SK-N-SH (cell line): ENCODE results near the gene GLIPR1L2. TPM values are rescaled to one million over a fixed set of nuclear protein-coding genes. Genes with fewer than 3 reads are reported as not detected.
A peak's percentile ranks its signal among the peaks of the same experiment; 100 is the strongest.
"Not testable (repeated sequence)": the region's sequence is repeated elsewhere in the genome, so short reads cannot be mapped to it uniquely, and the experiment has no call there.

Source experiments
- CTCF ChIA-PET: fragments of 300-600, 350-600 bp; formaldehyde crosslinking; extraction: SDS; loops from one replicate; lab custom pipeline; 2021; lab: Yijun Ruan, JAX
- POLR2A ChIA-PET: fragments of 350-600 bp; sonication (Branson Sonifier 250); formaldehyde crosslinking; extraction: SDS; loops from one replicate; lab custom pipeline; 2020; ENCODE audit warnings: antibody characterized with exemption, inconsistent platforms; lab: Yijun Ruan, JAX
- DNase-seq: peaks from one replicate; pipeline ENCODE4 v3.0.0; 2012
- H2AFZ ChIP-seq: fragments of 200-600 bp; sonication (generic); 2 replicates; pipeline ENCODE4 v1.8.1; 2016; ENCODE audit warnings: antibody characterized with exemption, mild to moderate bottlenecking, low read depth
- H3F3A ChIP-seq: fragments of 200-600 bp; sonication (generic); replicated peaks from 2 replicates; pipeline ENCODE3; 2016; ENCODE audit warnings: antibody characterized with exemption, mild to moderate bottlenecking; ENCODE audit not compliant: insufficient read depth
- H3K27ac ChIP-seq, 2 experiments: fragments of 200-500 bp in 1 of 2; fragments of 200-600 bp in 1 of 2; sonication (Bioruptor generic) in 1 of 2; sonication (generic), shearing (Covaris generic) in 1 of 2; 2 replicates each; pipeline versions ENCODE4 v1.5.1 to v1.6.1; 2014 to 2016; ENCODE audit warnings: low read depth in 2 of 2, inconsistent platforms in 1 of 2, low read length in 1 of 2, mild to moderate bottlenecking in 1 of 2, mixed read lengths in 1 of 2
- H3K27me3 ChIP-seq: fragments of 200-600 bp; sonication (generic), shearing (Covaris generic); 2 replicates; pipeline ENCODE4 v1.6.1; 2016; ENCODE audit warnings: mixed run types; ENCODE audit not compliant: insufficient read depth
- H3K36me3 ChIP-seq, 2 experiments: fragments of 200-500 bp in 1 of 2; fragments of 200-600 bp in 1 of 2; sonication (Bioruptor generic) in 1 of 2; sonication (generic) in 1 of 2; replicated peaks in 1 of 2; 2 replicates each; pipeline versions ENCODE3 to v1.5.1; 2014 to 2016; ENCODE audit warnings: low read length in 1 of 2, mild to moderate bottlenecking in 1 of 2; ENCODE audit not compliant: insufficient read depth in 2 of 2, control insufficient read depth in 1 of 2
- H3K4me1 ChIP-seq, 2 experiments: fragments of 200-500 bp in 1 of 2; fragments of 200-600 bp in 1 of 2; sonication (Bioruptor generic) in 1 of 2; sonication (generic), shearing (Covaris generic) in 1 of 2; 2 replicates each; pipeline versions ENCODE4 v1.5.1 to v1.6.1; 2014 to 2016; ENCODE audit warnings: low read depth in 1 of 2, low read length in 1 of 2, mixed run types in 1 of 2; ENCODE audit not compliant: insufficient read depth in 2 of 2, control insufficient read depth in 1 of 2
- H3K4me2 ChIP-seq: fragments of 200-600 bp; sonication (generic), shearing (Covaris generic); 2 replicates; pipeline ENCODE4 v1.6.1; 2017; ENCODE audit warnings: mixed run types
- H3K4me3 ChIP-seq, 2 experiments: fragments of 200-500 bp in 1 of 2; fragments of 200-600 bp in 1 of 2; sonication (Bioruptor generic) in 1 of 2; sonication (generic), shearing (Covaris generic) in 1 of 2; 2 replicates each; pipeline versions ENCODE4 v1.5.1 to v1.8.1; 2014 to 2016; ENCODE audit warnings: low read depth in 2 of 2, inconsistent platforms in 1 of 2, low read length in 1 of 2, mild to moderate bottlenecking in 1 of 2, mixed read lengths in 1 of 2, moderate library complexity in 1 of 2
- H3K79me2 ChIP-seq: fragments of 200-600 bp; sonication (generic); 2 replicates; pipeline ENCODE4 v1.8.1; 2017; ENCODE audit warnings: mild to moderate bottlenecking; ENCODE audit not compliant: insufficient read depth
- H3K9ac ChIP-seq: fragments of 200-600 bp; sonication (generic); 2 replicates; pipeline ENCODE4 v1.6.1; 2017; ENCODE audit warnings: mixed run types
- H3K9me2 ChIP-seq: fragments of 200-600 bp; sonication (generic); 2 replicates; pipeline ENCODE4 v1.6.1; 2017; ENCODE audit warnings: mixed run types
- H3K9me3 ChIP-seq: fragments of 200-600 bp; sonication (generic); 2 replicates; pipeline ENCODE4 v1.6.1; 2017; ENCODE audit warnings: mixed run types, mild to moderate bottlenecking, moderate library complexity
- H4K20me1 ChIP-seq: fragments of 200-600 bp; sonication (generic); 2 replicates; pipeline ENCODE4 v1.6.1; 2017; ENCODE audit warnings: mild to moderate bottlenecking, mixed run types; ENCODE audit not compliant: insufficient read depth
- EP300 ChIP-seq, 2 experiments: IDR thresholded peaks; 2 replicates each; pipeline versions ENCODE4 v1.4.0 to v1.6.1; 2012; ENCODE audit warnings: borderline replicate concordance in 1 of 2, low read depth in 1 of 2, low read length in 1 of 2
- FOSL2 ChIP-seq: IDR thresholded peaks from 2 replicates; pipeline ENCODE4 v1.4.0; 2012; ENCODE audit warnings: low read depth, mild to moderate bottlenecking, moderate library complexity, borderline replicate concordance
- FOXM1 ChIP-seq: IDR thresholded peaks from 2 replicates; pipeline ENCODE4 v1.4.0; 2012; ENCODE audit warnings: low read depth, mild to moderate bottlenecking
- GABPA ChIP-seq: IDR thresholded peaks from 2 replicates; pipeline ENCODE4 v1.4.0; 2012; ENCODE audit warnings: low read depth, mild to moderate bottlenecking
- JUND ChIP-seq: IDR thresholded peaks from 2 replicates; pipeline ENCODE4 v1.4.0; 2012
- NFIC ChIP-seq: IDR thresholded peaks from 2 replicates; pipeline ENCODE4 v1.4.0; 2012; ENCODE audit warnings: borderline replicate concordance
- NRF1 ChIP-seq: IDR thresholded peaks from 2 replicates; pipeline ENCODE4 v1.6.1; 2012; ENCODE audit warnings: low read depth, mild to moderate bottlenecking, low read length
- RAD21 ChIP-seq: IDR thresholded peaks from 2 replicates; pipeline ENCODE4 v1.6.1; 2012; ENCODE audit warnings: mild to moderate bottlenecking, low read length
- TAF1 ChIP-seq: IDR thresholded peaks from 2 replicates; pipeline ENCODE4 v1.6.1; 2012; ENCODE audit warnings: low read depth, mild to moderate bottlenecking, low read length, moderate library complexity, borderline replicate concordance
- TCF12 ChIP-seq: IDR thresholded peaks from 2 replicates; pipeline ENCODE4 v1.4.0; 2012
- USF1 ChIP-seq: IDR thresholded peaks from 2 replicates; pipeline ENCODE4 v1.4.0; 2012; ENCODE audit warnings: low read depth, borderline replicate concordance
- WGBS: methylation state at CpG from one replicate; pipeline ENCODE4 v1.1.6; 2017; ENCODE audit warnings: low lambda C conversion rate; 5-methylcytosine and 5-hydroxymethylcytosine counted together
- polyA plus RNA-seq, 3 experiments: library from polyadenylated mRNA; depleted of rRNA; stranded (reverse); fragments of >200 nt; gene quantifications; 2 replicates each; pipeline ENCODE4 v1.2.3, GENCODE V29; 2012
- TF ChIP-seq, protein P1 (sequence below): IDR thresholded peaks from 2 replicates; pipeline ENCODE4; 2012

The GLIPR1L2 gene
- polyA plus RNA-seq, 1 of the 3 experiments (the other 2 are of a cell fraction), result 0.13 TPM

- no peak for TF ChIP-seq RAD21
- TF ChIP-seq GABPA, result no peak
Observed at GRCh38 chr12:75443709-75444108, 52.8 kb downstream of the GLIPR1L2 start (continued).

DNA sequence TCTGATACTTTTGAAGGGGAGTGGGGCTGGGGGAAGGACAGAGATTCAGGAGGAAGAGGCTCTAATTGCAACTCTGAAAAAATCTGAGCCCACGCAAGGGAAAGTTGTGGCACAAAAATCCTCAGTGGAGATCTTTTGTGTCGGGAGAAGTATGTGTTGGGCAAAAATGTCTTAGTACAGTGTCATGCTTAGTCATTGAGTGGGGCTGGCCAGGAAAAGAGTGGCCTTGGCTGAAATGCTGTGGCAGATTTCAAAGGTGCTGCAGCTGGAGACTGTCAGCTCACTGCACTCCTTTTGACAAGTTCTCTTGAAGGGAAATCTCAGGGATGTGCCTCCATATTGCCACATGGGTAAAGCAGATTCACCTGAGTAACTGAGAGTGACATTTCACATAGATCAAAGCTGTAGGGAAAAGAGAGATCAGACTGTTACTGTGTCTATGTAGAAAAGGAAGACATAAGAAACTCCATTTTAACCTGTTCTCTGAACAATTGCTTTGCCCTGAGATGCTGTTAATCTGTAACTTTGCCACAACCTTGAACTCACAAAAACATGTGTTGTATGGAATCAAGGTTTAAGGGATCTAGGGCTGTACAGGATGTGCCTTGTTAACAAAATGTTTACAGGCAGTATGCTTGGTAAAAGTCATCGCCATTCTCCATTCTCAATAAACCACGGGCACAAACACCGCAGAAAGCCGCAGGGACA, 53.7 kb downstream of the GLIPR1L2 start:
- H3K4me1 ChIP-seq, result peaks cover 0 to 27% of the 10 kb centered on the region in 2 experiments; a peak in 2 of 4 replicates
- no peaks in the 10 kb centered on the region for H3K79me2 ChIP-seq
- no peaks in the 10 kb centered on the region for H3K36me3 ChIP-seq
- no peak for DNase-seq
- ChIA-PET CTCF (no interaction called here), POLR2A (no interaction called here)
- peak overlapping the region; percentile 25; the same call in 1 of the 2 replicates for H3K4me2 ChIP-seq
- H2AFZ ChIP-seq, result peak overlapping the region; percentile 54; the same call in 1 of the 2 replicates
- H3K4me3 ChIP-seq, result no peak overlapping the region
- WGBS, result 77% methylated on average over 6 of the region's 6 CpGs
- no peaks in the 10 kb centered on the region for H4K20me1 ChIP-seq
- no peaks in the 10 kb centered on the region for H3K9me3 ChIP-seq
- no peaks in the 10 kb centered on the region for H3K27me3 ChIP-seq
- TF ChIP-seq RAD21 (no peak), NRF1 (no peak), TAF1 (no peak), FOSL2 (peak; percentile 33; the same call in 1 of the 2 replicates), EP300 (IDR thresholded peaks at IDR 0.05; ENCODE audit: borderline replicate concordance in 1 of 2, low read depth in 1 of 2, low read length in 1 of 2) (0 out of 4 replicates have a peak, but pooled peaks of 1 of the 2 experiments have one; percentile 42), GABPA (no peak), USF1 (no peak), FOXM1 (no peak), JUND (peak; percentile 20; the same call in 1 of the 2 replicates), NFIC (0 out of 2 replicates have a peak, but pooled peaks have one; percentile 40), TCF12 (peak; percentile 74)
- TF ChIP-seq, protein P1, sequence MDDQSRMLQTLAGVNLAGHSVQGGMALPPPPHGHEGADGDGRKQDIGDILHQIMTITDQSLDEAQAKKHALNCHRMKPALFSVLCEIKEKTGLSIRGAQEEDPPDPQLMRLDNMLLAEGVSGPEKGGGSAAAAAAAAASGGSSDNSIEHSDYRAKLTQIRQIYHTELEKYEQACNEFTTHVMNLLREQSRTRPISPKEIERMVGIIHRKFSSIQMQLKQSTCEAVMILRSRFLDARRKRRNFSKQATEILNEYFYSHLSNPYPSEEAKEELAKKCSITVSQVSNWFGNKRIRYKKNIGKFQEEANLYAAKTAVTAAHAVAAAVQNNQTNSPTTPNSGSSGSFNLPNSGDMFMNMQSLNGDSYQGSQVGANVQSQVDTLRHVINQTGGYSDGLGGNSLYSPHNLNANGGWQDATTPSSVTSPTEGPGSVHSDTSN, result peak; percentile 72
- peak overlapping the region in 1 of 2 experiments; percentile 61; a peak in 2 of 4 replicates for H3K27ac ChIP-seq
- H3K9me2 ChIP-seq, result no peaks in the 10 kb centered on the region
- H3F3A ChIP-seq, result peaks cover 17% of the 10 kb centered on the region
- H3K9ac ChIP-seq, result no peak overlapping the region

DNA sequence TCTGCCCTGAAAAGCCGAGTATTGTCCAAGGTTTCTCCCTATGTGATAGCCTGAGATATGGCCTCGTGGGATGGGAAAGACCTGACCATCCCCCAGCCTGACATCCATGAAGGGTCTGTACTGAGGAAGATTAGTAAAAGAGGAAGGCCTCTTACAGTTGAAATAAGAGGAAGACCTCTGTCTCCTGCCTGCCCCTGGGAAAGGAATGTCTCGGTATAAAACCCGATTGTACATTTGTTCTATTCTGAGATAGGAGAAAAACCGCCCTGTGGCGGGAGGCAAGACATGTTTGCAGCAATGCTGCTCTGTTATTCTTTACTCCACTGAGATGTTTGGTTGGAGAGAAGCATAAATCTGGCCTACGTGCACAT, 54.2 kb downstream of the GLIPR1L2 start:
- H3K4me3 ChIP-seq, H2AFZ ChIP-seq, H3K9ac ChIP-seq, H3K9me3 ChIP-seq, H3K79me2 ChIP-seq, H3K9me2 ChIP-seq, DNase-seq, H3K4me2 ChIP-seq, H3K27ac ChIP-seq, H3K27me3 ChIP-seq, POLR2A ChIA-PET, H3K36me3 ChIP-seq, H4K20me1 ChIP-seq: not testable (repeated sequence)
- CTCF ChIA-PET, result interaction anchor here (1.2 kb wide), 1 partner anchor 40 kb away, joined by 3 read pairs; no protein-coding TSS in a partner anchor
- Histone ChIP-seq H3K4me1 (peaks cover 0 to 27% of the 10 kb centered on the region in 2 experiments; a peak in 2 of 4 replicates), H3F3A (peaks cover 17% of the 10 kb centered on the region)
- WGBS, result 86% methylated on average over 7 of the region's 7 CpGs
